Esophagus squamous epithelium (tissue), 4 donors: Measurements from ENCODE around the gene STT3A.

ENCODE experiments used
- POLR2A ChIP-seq, 4 donors: fragments of 450-650 bp; IDR thresholded peaks; one replicate each; pipeline ENCODE4 v1.6.1; 2017; ENCODE audit warnings: antibody characterized with exemption in 4 of 4, mild to moderate bottlenecking in 4 of 4, moderate library complexity in 3 of 4
- TF ChIP-seq, protein P1 (sequence below), 6 experiments: fragments of 450-650 bp in 4 of 6; fragments of 200-600 bp in 2 of 6; sonication (generic) in 2 of 6; IDR thresholded peaks; one replicate each; pipeline ENCODE4 v1.5.1; 2016 to 2019; ENCODE audit warnings: antibody characterized with exemption in 6 of 6, mild to moderate bottlenecking in 4 of 6, moderate library complexity in 4 of 6

DNA sequence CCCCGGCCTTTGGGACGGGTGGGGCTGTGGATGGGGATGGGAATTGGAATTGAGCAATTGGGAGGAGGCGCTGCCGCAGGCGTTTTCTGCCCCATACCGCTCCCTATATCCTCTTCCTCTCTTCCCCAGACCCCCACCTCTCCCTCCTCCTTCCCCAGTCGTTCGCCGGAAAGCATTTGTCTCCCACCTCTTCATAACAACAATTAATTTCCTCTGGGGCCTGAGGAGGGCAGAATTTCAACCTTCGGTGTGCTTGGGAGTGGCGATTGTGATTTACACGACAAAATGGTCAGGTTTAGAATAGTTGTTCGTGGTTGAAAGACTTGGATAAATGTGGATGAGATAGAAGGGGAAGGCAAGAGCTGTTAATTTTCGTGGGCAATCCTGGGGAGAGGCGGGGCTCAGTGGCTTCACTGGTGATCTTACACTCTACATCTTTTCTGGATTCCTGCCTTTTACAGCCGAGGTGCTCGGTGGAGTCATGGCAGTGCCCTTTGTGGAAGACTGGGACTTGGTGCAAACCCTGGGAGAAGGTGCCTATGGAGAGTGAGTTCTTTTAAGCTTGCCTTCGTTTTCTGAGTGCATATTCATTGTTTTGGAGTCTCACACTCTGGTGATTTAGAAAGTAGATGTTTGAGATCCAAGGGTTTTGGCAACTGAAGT is 33.8 kb downstream of the STT3A start:
- TF ChIP-seq, protein P1, sequence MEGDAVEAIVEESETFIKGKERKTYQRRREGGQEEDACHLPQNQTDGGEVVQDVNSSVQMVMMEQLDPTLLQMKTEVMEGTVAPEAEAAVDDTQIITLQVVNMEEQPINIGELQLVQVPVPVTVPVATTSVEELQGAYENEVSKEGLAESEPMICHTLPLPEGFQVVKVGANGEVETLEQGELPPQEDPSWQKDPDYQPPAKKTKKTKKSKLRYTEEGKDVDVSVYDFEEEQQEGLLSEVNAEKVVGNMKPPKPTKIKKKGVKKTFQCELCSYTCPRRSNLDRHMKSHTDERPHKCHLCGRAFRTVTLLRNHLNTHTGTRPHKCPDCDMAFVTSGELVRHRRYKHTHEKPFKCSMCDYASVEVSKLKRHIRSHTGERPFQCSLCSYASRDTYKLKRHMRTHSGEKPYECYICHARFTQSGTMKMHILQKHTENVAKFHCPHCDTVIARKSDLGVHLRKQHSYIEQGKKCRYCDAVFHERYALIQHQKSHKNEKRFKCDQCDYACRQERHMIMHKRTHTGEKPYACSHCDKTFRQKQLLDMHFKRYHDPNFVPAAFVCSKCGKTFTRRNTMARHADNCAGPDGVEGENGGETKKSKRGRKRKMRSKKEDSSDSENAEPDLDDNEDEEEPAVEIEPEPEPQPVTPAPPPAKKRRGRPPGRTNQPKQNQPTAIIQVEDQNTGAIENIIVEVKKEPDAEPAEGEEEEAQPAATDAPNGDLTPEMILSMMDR (IDR thresholded peaks at IDR 0.05) = no peak
- TF ChIP-seq POLR2A (IDR thresholded peaks at IDR 0.05) = no peak
